Measurements from ENCODE around the gene MECR.

DNA sequence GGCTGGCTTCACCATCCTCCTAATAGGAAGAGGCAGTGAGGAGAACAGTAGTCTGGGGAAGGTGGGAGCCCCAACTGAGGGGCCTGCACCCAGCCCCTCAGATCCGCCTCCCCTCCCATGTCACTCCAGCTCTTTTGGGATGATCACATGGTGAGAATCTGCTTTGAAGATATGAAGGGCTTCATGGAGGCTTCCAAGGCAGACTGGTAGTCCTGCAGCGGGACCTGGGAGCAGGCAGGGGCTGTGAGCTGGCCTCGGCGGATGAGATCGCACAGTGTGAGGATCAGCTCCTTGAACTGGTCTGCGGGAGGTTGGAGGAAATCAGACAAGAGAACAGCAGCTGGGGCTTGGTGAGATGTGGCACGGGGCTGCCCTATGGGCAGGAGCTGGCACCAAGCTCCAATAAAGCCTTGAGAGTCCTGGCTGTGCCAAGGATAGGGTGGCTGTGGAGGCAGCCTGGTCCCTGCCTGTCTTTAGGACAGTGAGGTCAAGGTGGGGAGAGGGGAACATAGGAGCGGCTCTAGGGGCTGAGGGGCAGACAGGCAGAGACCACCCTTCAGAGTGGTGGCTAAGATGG, 36.8 kb downstream of the MECR start:
- TF ChIP-seq, protein P1, sequence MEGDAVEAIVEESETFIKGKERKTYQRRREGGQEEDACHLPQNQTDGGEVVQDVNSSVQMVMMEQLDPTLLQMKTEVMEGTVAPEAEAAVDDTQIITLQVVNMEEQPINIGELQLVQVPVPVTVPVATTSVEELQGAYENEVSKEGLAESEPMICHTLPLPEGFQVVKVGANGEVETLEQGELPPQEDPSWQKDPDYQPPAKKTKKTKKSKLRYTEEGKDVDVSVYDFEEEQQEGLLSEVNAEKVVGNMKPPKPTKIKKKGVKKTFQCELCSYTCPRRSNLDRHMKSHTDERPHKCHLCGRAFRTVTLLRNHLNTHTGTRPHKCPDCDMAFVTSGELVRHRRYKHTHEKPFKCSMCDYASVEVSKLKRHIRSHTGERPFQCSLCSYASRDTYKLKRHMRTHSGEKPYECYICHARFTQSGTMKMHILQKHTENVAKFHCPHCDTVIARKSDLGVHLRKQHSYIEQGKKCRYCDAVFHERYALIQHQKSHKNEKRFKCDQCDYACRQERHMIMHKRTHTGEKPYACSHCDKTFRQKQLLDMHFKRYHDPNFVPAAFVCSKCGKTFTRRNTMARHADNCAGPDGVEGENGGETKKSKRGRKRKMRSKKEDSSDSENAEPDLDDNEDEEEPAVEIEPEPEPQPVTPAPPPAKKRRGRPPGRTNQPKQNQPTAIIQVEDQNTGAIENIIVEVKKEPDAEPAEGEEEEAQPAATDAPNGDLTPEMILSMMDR (IDR thresholded peaks at IDR 0.05), result no peak
- no peak for TF ChIP-seq POLR2A (IDR thresholded peaks at IDR 0.05)

All from esophagus squamous epithelium (tissue), 4 donors.